ENCODE data around the gene CREB5.
"Not testable (repeated sequence)": the region's sequence is repeated elsewhere in the genome, so short reads cannot be mapped to it uniquely, and the experiment has no call there.

The CREB5 gene

DNA sequence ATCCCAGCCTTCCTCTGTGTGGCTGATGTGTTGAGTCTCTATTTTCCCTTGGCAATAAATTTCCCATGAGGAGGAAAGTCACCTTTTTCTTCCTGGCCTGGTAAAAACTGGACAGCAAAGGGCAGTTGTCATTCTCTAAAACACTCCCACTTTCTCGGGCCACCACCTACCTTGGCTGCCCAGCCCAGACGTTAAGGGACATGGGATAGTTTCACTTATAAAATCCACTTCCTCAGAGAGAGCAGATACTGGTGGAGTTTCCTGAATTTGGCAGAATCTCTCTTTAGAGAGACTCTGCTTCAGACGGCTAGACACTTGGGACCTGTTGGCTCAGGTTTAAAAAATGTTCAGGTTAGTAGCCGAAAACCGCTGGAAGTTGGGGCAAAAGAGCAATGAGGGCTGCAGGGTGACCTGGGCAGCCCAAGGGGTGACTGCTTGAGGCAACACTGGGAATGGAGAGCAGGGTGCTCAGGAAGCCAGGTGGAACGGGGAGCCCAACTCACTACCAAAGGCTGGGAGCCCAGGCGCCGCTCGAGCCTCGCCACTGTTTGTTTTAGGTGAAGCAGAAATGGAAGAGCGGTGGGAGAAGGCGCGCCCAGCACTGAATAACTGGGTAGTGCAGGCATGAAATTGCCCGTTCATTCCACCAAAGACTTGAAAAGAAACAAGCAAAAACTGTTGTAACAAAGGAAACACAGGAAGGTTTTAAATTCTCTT is 359.7 kb downstream of the CREB5 start:
- no peak for TF ChIP-seq POLR2A (IDR thresholded peaks at IDR 0.05; ENCODE audit: low read depth, low read length)
- no peak for DNase-seq (ENCODE audit: insufficient read length, low spot score)
- no peak for FAIRE-seq

DNA sequence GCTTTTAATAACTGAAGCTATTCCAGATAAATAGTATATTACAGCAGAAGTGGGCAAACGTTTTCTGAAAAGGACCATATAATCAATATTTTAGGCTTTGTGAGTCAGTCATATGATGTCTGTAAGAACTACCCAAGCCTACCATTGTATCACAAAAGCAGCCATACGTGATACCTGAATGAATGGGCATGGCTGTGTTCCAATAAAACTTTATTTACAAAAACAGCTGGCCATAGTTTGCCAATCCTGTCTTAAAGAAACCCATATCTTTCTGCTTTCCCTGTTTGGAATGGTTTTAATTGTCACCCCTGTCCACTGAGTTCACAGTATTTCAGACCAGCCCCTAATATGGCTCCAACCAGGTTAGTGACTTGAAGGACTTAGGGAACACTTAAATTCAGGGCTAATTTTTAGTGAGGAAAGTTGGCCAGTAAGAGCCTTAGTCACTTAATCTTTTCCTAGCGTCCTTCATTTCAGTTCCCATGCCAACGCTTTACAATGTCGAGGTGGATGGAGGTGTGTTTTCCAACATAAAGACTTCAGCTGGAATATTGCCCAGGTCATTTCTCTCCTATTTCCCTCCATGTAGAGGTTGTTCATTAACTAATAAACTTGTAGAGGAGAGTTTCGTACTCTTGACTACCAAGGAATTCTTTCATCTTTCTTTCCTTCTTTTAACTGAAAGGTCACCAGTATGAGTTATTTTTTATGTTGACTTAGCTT is 361.3 kb downstream of the CREB5 start:
- no peak for TF ChIP-seq POLR2A (IDR thresholded peaks at IDR 0.05; ENCODE audit: low read depth, low read length)
- FAIRE-seq (peak; percentile 58), DNase-seq (ENCODE audit: insufficient read length, low spot score) (no peak)

DNA sequence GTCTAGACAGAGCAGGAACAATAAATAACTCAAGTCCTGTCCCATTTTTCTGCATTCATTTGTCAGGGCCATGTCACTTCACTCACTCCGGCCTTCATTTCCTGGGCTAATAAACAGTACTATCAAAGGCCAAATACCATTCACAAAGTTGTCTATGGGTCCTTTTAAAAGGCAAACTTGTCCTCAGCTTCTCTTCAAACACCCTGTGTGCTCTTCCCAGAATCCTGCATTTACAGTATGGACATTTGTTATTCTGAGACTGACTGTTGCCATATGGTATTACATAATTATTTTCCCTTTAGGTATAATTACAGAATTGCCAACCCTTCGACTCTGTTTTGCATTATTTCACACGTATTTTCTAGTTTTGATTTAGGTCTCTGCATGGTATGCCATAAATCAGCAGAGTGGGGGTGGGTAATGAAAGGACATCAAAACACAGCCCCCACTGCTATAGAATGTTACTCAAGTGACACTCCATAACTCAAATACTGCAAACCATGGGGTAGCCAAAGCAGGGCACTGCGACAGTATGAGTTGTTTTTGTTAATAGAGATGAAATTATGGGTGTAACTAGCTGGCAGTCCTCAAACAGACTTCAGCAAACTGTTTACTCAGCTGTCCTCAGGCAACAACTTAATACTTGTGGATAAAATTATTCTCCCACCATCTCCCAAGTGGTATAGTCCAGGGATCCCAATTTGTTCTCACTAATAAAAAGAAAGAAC is 362.1 kb downstream of the CREB5 start:
- no peak for TF ChIP-seq POLR2A (IDR thresholded peaks at IDR 0.05; ENCODE audit: low read depth, low read length)
- no peak for DNase-seq (ENCODE audit: insufficient read length, low spot score)
- no peak for FAIRE-seq

DNA sequence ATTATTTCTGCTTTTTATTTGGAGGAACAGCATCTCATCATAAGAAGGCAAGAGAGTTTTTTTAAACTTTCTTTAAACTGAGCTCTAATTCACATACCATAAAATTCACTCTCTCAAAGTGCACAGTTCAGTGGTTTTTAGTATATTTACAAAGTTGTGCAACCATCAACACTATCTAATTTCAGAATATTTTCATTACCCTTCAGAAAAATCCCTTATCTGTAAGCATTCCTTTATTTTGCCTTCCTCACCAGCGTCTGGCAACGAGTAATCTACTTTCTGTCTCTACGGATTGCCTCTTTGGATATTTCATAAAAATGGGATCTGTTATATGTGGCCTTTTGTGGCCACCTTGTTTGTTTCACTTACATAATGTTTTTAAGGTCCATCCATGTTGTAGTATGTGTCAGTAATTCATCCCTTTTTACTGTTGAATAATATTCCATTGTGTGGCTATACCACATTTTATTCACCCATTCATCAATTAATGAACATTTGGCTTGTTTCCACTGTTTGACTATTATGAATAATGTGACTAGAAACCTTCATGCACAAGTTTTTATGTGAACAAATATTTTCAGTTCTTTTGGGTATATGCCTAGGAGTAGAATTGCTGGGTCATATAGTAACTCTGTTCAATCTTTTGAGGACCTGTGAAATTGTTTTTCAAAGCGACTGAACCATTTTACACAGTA is 364.3 kb downstream of the CREB5 start:
- FAIRE-seq: no peak

DNA sequence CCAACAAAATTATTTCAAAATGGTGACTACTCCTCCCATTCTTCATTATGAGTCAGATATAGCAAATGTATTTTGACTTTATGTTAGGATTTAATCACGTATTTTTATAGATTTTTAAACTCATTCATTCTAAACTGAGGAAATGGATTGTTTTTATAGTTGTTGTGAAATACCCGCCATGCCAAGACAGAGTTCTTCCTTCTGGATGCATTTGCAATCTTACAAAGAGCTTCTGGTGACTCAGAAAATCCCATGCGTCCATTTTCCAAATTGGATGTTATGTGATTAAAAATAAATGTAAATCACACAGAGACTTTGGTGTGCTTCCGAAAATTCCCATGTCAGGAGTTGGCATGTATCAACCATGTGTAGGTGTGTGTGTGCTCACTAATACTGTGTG is 366.5 kb downstream of the CREB5 start:
- FAIRE-seq (no peak), DNase-seq (ENCODE audit: insufficient read length, low spot score) (no peak)
- no peak for TF ChIP-seq POLR2A (IDR thresholded peaks at IDR 0.05; ENCODE audit: low read depth, low read length)

More for the DNA sequence above, 364.3 kb downstream of the CREB5 start:
- TF ChIP-seq POLR2A (IDR thresholded peaks at IDR 0.05; ENCODE audit: low read depth, low read length): no peak
- DNase-seq (ENCODE audit: insufficient read length, low spot score): no peak

DNA sequence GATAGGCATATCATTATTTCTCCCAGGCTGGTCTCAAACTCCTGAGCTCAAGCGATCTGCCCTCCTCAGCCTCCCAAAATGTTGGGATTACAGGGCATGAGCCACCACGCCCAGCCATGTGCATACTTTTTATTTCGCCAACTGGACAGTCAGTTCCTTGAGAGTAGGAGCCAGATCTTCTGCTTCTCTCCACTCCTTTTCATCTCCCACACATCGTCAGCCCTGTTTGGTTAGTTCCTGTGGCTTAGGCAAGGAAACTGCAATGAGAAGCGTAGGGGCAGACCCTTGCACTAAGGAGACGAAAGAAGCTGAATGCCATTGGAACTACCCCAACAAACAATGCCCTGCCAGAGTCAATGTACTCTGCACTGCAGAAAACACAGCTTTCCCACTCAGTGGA is 367.6 kb downstream of the CREB5 start:
- FAIRE-seq (no peak), DNase-seq (ENCODE audit: insufficient read length, low spot score) (no peak)
- no peak for TF ChIP-seq POLR2A (IDR thresholded peaks at IDR 0.05; ENCODE audit: low read depth, low read length)

DNA sequence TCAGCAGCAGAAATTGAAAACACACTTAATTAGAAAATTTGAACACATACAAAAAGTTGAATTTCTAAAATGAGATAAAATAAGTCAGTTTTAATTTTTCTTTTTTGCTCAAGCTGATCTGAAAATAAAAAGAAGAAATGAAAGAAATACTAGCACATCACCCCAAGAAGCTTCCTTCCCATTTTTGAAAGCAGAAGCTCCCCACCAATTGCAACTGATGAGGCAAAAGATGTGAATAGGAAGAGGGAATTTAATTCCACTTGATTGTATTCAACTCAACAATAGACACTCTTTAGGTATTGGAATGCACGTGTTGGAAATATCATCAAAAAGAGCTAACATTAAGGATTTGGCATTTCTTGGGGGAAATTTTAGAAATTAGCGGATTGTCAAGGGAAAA is 370.0 kb downstream of the CREB5 start:
- no peak for FAIRE-seq
- DNase-seq (ENCODE audit: insufficient read length, low spot score): no peak
- no peak for TF ChIP-seq POLR2A (IDR thresholded peaks at IDR 0.05; ENCODE audit: low read depth, low read length)

DNA sequence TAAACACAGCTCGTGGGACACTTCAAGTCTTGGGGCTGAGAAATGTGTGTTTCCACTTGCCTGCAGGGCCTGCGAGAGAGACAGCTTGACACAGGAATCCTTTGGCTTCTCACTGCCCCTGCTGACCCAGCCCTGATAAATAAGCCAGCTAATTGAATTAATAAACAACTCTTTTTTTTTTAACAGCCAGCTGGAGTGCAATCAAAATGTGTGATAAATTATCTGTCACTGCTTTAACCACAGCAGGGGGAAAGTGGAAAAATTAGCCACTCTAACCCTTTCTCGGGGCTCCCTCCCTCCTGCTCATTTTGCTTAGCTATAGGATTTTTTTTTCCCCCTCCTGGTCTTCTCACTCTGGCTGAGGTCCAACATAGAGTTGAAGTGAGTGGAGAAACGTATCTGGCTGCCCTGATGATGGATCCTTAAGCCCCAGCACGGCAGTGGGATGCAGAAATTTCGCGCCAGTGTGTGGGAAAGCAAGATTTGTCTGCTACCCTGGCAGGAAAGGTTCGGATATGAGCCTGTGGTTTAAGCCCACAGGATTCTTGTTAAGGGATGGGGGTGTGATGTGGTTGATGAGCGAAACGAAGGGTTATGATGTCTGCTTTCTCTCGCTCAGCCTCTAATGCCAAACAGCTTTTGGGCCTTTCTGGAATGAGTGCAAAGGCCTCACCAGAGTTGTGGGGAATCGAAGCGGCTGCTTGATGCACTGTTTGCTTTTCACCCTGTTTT is 372.0 kb downstream of the CREB5 start:
- DNase-seq (ENCODE audit: insufficient read length, low spot score) (no peak), FAIRE-seq (no peak)
- no peak for TF ChIP-seq POLR2A (IDR thresholded peaks at IDR 0.05; ENCODE audit: low read depth, low read length)

DNA sequence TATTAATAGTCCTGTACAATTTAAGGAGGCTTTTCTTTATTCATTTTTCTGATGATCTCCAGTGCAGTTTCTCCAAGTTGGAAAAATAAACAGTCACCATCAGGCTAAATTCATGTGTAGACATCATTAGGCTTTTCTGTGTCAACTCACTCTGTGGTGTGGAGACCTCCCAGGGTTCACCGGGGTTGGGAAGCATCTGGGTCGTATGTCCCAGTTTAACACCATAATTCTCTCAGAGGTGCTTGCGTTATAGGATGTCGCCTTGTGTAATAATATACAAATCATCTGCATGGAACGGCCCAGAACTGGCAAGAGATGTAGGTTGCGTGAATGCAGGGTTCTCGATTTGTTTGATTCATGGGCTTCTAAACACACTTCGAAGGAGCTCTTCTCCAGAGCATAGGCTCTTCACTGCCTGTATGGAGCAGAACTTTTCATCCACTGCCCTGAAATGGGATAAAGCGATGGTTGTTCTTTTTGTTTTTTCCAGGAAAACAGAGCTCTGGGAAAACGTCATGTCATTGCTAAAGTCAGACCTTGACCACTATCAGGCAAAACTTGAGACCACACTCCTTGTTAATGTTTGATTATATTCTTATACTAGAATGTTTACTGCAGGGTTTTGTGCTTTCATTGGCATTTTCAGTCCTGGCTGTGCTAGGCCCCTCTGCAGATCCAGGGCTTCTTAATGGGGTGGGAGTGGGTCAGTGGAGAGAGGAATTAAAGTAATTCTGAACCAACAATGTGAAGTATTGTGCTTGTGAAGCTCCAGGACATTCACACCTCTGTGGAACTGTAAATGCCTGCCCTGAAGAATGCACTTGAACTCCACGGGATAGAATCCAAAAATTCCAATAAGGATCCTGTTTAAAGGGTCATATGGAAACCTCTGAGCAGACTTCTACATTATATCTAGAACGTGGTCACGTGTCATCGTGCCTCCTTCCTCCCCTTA is 373.0 kb downstream of the CREB5 start:
- DNase-seq (ENCODE audit: insufficient read length, low spot score) (no peak), FAIRE-seq (no peak)
- no peak for TF ChIP-seq POLR2A (IDR thresholded peaks at IDR 0.05; ENCODE audit: low read depth, low read length)

DNA sequence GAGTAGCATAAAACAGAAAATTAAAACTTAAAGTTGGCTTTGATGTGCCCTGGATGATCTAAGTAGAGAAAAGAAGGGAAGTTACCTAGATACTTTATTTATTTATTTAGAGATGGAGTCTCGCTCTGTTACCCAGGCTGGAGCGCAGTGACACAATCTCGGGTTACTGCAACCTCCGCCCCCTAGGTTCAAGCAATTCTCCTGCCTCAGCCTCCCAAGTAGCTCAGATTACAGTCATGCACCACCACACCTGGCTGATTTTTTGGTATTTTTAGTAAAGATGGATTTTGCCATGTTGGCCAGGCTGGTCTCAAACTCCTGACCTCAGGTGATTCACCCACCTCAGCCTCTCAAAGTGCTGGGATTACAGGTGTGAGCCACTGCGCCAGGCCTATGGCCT is 373.8 kb downstream of the CREB5 start:
- not testable (repeated sequence) for DNase-seq (ENCODE audit: insufficient read length, low spot score); FAIRE-seq

DNA sequence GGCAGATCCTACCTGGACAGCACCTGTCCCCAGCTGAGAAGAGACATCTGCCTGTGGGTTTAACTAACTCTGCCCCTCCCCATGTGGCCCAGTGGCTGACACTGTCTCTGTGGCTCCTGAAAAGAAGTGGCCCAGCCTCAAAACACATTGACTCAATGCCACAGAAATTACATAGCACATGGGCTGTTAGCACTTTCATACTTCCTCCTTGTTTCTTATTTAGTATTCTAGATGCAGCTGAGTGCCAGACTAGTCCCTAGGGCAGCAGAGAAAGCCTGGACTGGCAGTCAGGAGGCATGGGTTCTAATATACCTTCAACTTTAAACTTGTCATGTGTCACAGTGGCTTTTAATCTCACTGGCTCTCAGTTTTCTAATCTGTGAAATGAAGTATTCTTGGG is 374.8 kb downstream of the CREB5 start:
- TF ChIP-seq POLR2A (IDR thresholded peaks at IDR 0.05; ENCODE audit: low read depth, low read length): no peak
- no peak for DNase-seq (ENCODE audit: insufficient read length, low spot score)
- no peak for FAIRE-seq

DNA sequence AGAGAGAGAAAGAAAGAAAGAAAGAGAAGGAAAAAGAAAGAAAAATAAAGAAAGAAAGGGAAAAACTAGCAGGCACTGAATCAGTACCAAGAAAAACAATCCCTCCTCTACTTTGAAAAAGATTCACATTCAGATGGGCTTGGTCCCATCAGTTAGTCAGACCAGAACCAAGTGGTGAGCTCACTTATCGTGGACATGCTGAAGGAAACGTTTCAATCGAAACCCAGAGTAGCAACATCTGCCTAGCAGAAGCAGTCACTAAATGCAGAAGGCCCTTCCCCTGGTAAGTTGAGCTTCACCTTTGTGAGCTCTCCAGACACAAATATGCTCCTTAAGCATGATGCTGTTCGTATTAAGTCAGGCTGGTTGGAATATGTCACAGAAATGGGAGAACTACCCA is 378.1 kb downstream of the CREB5 start:
- FAIRE-seq (no peak), DNase-seq (ENCODE audit: insufficient read length, low spot score) (no peak)
- TF ChIP-seq POLR2A (IDR thresholded peaks at IDR 0.05; ENCODE audit: low read depth, low read length): no peak
